Mesendoderm (in vitro differentiated cells): ENCODE data around the gene MFSD6. TPM values are rescaled to one million over a fixed set of nuclear protein-coding genes. Genes with fewer than 3 reads are reported as not detected.
"Not testable (repeated sequence)": the region's sequence is repeated elsewhere in the genome, so short reads cannot be mapped to it uniquely, and the experiment has no call there.

Experiments used
- DNase-seq: peaks from one replicate; pipeline ENCODE4 v3.0.0; 2013
- H2AK5ac ChIP-seq: 2 replicates; pipeline ENCODE4 v1.6.1; 2013; ENCODE audit warnings: low read length, inconsistent platforms
- H2BK120ac ChIP-seq: 2 replicates; pipeline ENCODE4 v1.6.1; 2013; ENCODE audit warnings: low read depth, mild to moderate bottlenecking, low read length, moderate library complexity, mixed read lengths
- H2BK15ac ChIP-seq: replicated peaks from 2 replicates; pipeline ENCODE4 v1.6.1; 2013; ENCODE audit warnings: low read depth, mild to moderate bottlenecking, moderate library complexity
- H2BK5ac ChIP-seq: 2 replicates; pipeline ENCODE4 v1.6.1; 2013; ENCODE audit warnings: low read length, inconsistent platforms
- H3K18ac ChIP-seq: 2 replicates; pipeline ENCODE4 v1.6.1; 2013; ENCODE audit warnings: mild to moderate bottlenecking, low read length, mixed read lengths
- H3K23ac ChIP-seq: one replicate; pipeline ENCODE4 v1.6.1; 2013; ENCODE audit warnings: low read length
- H3K27ac ChIP-seq: 2 replicates; pipeline ENCODE4 v1.5.1; 2013; ENCODE audit warnings: low read depth, mild to moderate bottlenecking, inconsistent platforms, low read length, moderate library complexity
- H3K27me3 ChIP-seq: 2 replicates; pipeline ENCODE4 v1.6.1; 2013; ENCODE audit warnings: low read length, control low read depth, mild to moderate bottlenecking, inconsistent platforms; ENCODE audit not compliant: insufficient read depth, poor library complexity
- H3K36me3 ChIP-seq: 2 replicates; pipeline ENCODE4 v1.6.1; 2013; ENCODE audit warnings: low read length, inconsistent platforms; ENCODE audit not compliant: control insufficient read depth, insufficient read depth
- H3K4ac ChIP-seq: one replicate; pipeline ENCODE4 v1.6.1; 2013; ENCODE audit warnings: low read depth, mild to moderate bottlenecking, low read length, moderate library complexity
- H3K4me1 ChIP-seq: 2 replicates; pipeline ENCODE4 v1.6.1; 2013; ENCODE audit warnings: low read depth, low read length, inconsistent platforms; ENCODE audit not compliant: control insufficient read depth
- H3K4me2 ChIP-seq: 2 replicates; pipeline ENCODE4 v1.6.1; 2013; ENCODE audit warnings: low read length
- H3K4me3 ChIP-seq: 2 replicates; pipeline ENCODE4 v1.5.1; 2013; ENCODE audit warnings: mild to moderate bottlenecking, low read length
- H3K56ac ChIP-seq: one replicate; pipeline ENCODE4 v1.6.1; 2013; ENCODE audit warnings: low read length
- H3K79me1 ChIP-seq: 2 replicates; pipeline ENCODE4 v1.6.1; 2013; ENCODE audit warnings: low read length, inconsistent platforms
- H3K79me2 ChIP-seq: 2 replicates; pipeline ENCODE4 v1.6.1; 2013; ENCODE audit warnings: mild to moderate bottlenecking, low read length; ENCODE audit not compliant: control insufficient read depth, insufficient read depth
- H3K9ac ChIP-seq: 2 replicates; pipeline ENCODE4 v1.6.1; 2013; ENCODE audit warnings: low read length, inconsistent platforms
- H4K5ac ChIP-seq: one replicate; pipeline ENCODE4 v1.6.1; 2013; ENCODE audit warnings: low read length
- H4K8ac ChIP-seq: one replicate; pipeline ENCODE4 v1.6.1; 2013; ENCODE audit warnings: low read depth, mild to moderate bottlenecking, control low read depth, low read length, moderate library complexity
- WGBS: extraction: QIAGEN DNeasy Blood & Tissue Kit; methylation state at CpG from one replicate; pipeline ENCODE4 v1.1.7; 2013; ENCODE audit warnings: low lambda C conversion rate, missing lambda C conversion rate; ENCODE audit not compliant: insufficient coverage; ENCODE audit errors: extremely low coverage; 5-methylcytosine and 5-hydroxymethylcytosine counted together
- polyA plus RNA-seq, 2 experiments: library from polyadenylated mRNA; stranded (reverse); fragments of 200-250 nt; gene quantifications; one replicate each; pipeline ENCODE4 v1.2.3, GENCODE V29; 2013

MFSD6 gene
- 2.0 TPM for polyA plus RNA-seq (2013, experiment 1 of 2)
- 2.0 TPM for polyA plus RNA-seq (2013, experiment 2 of 2)

- Histone ChIP-seq H3K23ac (no peak within 1 kb of the TSS), H3K27me3 (peaks cover 5% of the 10 kb centered on the region), H4K5ac (no peak within 1 kb of the TSS), H2BK5ac (no peak within 1 kb of the TSS), H3K36me3 (no peaks in the 10 kb centered on the region), H2AK5ac (no peak within 1 kb of the TSS), H4K8ac (no peak within 1 kb of the TSS), H3K9ac (peak within 1 kb of the TSS; percentile 45), H3K4ac (no peak within 1 kb of the TSS), H3K79me2 (no peaks in the 10 kb centered on the region), H3K79me1 (no peaks in the 10 kb centered on the region), H3K4me2 (peak within 1 kb of the TSS; percentile 87), H3K56ac (peak within 1 kb of the TSS; percentile 58), H3K27ac (no peak within 1 kb of the TSS), H3K18ac (peak within 1 kb of the TSS; percentile 7), H3K4me1 (peaks cover 5% of the 10 kb centered on the region), H2BK15ac (no peak within 1 kb of the TSS), H2BK120ac (no peak within 1 kb of the TSS), H3K4me3 (peak within 1 kb of the TSS; percentile 50)
- peak; percentile 37 for DNase-seq
- no CpG with 5 or more reads among the region's 98 CpGs for WGBS
Measured at GRCh38 chr2:190407662-190408537, at the start of gene MFSD6. Gene MFSD6 (plus strand): TSS chr2:190408355. CDS start chr2:190436030, 27,675 bp downstream.

DNA sequence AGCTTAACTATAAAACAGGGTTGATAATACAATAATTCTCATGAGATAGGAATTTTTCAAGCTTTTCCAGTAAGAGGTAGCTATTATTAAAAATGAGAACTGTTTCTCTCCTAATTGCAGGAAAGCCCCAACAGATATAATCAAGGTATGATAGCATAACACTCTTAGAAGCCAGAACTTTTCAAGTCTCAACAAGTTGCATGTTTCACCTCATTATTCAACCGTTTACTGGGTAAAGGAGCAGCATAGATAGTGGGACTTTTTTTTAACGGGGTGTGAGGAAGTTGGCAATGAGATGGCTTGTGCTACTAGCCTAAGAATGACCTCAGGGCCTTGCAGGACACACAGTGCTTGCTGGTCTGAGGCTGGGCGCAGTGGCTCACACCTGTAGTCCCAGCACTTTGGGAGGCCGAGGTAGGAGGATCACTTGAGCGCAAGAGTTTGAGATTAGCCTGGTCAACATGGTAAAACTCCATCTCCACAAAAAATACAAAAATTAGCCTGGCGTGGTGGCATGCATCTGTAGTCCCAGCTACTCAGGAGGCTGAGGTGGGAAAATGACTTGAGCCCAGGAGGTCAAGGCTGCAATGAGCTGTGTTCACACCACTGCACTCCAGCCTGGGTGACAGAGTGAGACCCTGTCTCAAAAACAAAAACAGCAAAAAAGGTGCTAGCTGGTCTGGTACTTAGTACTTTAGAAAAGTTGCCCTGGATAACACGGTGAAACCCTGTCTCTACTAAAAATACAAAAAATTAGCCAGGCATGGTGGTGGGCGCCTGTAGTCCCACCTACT is 49.3 kb upstream of the MFSD6 start:
- H3K4me2 ChIP-seq, H3K23ac ChIP-seq, H4K5ac ChIP-seq, H3K18ac ChIP-seq, H2AK5ac ChIP-seq, H3K4me1 ChIP-seq, H3K27ac ChIP-seq, H3K4me3 ChIP-seq, H4K8ac ChIP-seq, H3K79me1 ChIP-seq, H3K36me3 ChIP-seq, H2BK15ac ChIP-seq, H3K27me3 ChIP-seq, H2BK5ac ChIP-seq, H2BK120ac ChIP-seq, H3K9ac ChIP-seq, H3K79me2 ChIP-seq, DNase-seq, H3K56ac ChIP-seq, H3K4ac ChIP-seq: not testable (repeated sequence)
- whole genome bisulfite sequencing = no CpG with 5 or more reads among the region's 8 CpGs

GRCh38 chr2:190360561-190360960 is 47.6 kb upstream of the MFSD6 start:
- H3K4me1 ChIP-seq = no peaks in the 10 kb centered on the region
- no peak overlapping the region for H3K18ac ChIP-seq
- no peak overlapping the region for H2BK120ac ChIP-seq
- no peak overlapping the region for H2BK5ac ChIP-seq
- DNase-seq = no peak
- no peak overlapping the region for H3K56ac ChIP-seq
- no peak overlapping the region for H4K8ac ChIP-seq
- no peak overlapping the region for H3K23ac ChIP-seq
- H3K27ac ChIP-seq = no peak overlapping the region
- no peaks in the 10 kb centered on the region for H3K27me3 ChIP-seq
- no peaks in the 10 kb centered on the region for H3K36me3 ChIP-seq
- no peaks in the 10 kb centered on the region for H3K79me2 ChIP-seq
- no peak overlapping the region for H3K4ac ChIP-seq
- H2AK5ac ChIP-seq = no peak overlapping the region
- no peak overlapping the region for H3K4me3 ChIP-seq
- no peak overlapping the region for H4K5ac ChIP-seq
- H3K4me2 ChIP-seq = no peak overlapping the region
- no peaks in the 10 kb centered on the region for H3K79me1 ChIP-seq
- H3K9ac ChIP-seq = no peak overlapping the region
- no peak overlapping the region for H2BK15ac ChIP-seq

GRCh38 chr2:190360965-190361364 is 47.2 kb upstream of the MFSD6 start:
- Histone ChIP-seq H3K9ac (no peak overlapping the region), H2BK5ac (no peak overlapping the region), H2AK5ac (no peak overlapping the region), H3K36me3 (no peaks in the 10 kb centered on the region), H3K23ac (no peak overlapping the region), H3K56ac (no peak overlapping the region), H3K18ac (no peak overlapping the region), H3K4me3 (no peak overlapping the region), H4K5ac (no peak overlapping the region), H3K27ac (no peak overlapping the region), H2BK15ac (no peak overlapping the region), H3K4me2 (no peak overlapping the region), H3K27me3 (no peaks in the 10 kb centered on the region), H2BK120ac (no peak overlapping the region), H3K79me2 (no peaks in the 10 kb centered on the region), H3K4me1 (no peaks in the 10 kb centered on the region), H4K8ac (no peak overlapping the region), H3K4ac (no peak overlapping the region), H3K79me1 (no peaks in the 10 kb centered on the region)
- no peak for DNase-seq
- no CpG with 5 or more reads among the region's 3 CpGs for WGBS

GRCh38 chr2:190361572-190361971 is 46.6 kb upstream of the MFSD6 start:
- no peak overlapping the region for H3K18ac ChIP-seq
- no peaks in the 10 kb centered on the region for H3K79me1 ChIP-seq
- no peak overlapping the region for H3K4ac ChIP-seq
- no peak overlapping the region for H3K56ac ChIP-seq
- no peak overlapping the region for H2BK120ac ChIP-seq
- no peak overlapping the region for H4K5ac ChIP-seq
- H3K23ac ChIP-seq = no peak overlapping the region
- H3K4me2 ChIP-seq = no peak overlapping the region
- H3K79me2 ChIP-seq = no peaks in the 10 kb centered on the region
- H2BK15ac ChIP-seq = no peak overlapping the region
- no peaks in the 10 kb centered on the region for H3K4me1 ChIP-seq
- no peak overlapping the region for H3K27ac ChIP-seq
- no peaks in the 10 kb centered on the region for H3K36me3 ChIP-seq
- no peaks in the 10 kb centered on the region for H3K27me3 ChIP-seq
- WGBS = no CpG with 5 or more reads among the region's 2 CpGs
- no peak overlapping the region for H2BK5ac ChIP-seq
- H3K4me3 ChIP-seq = no peak overlapping the region
- DNase-seq = no peak
- no peak overlapping the region for H3K9ac ChIP-seq
- no peak overlapping the region for H2AK5ac ChIP-seq
- H4K8ac ChIP-seq = no peak overlapping the region
